Vagina (tissue), 2 donors: ENCODE measurements around the gene SPACA6. TPM values are rescaled to one million over a fixed set of nuclear protein-coding genes. Genes with fewer than 3 reads are reported as not detected.

Experiments used
- DNase-seq, 2 donors: peaks; one replicate each; pipeline ENCODE4 v3.0.0-alpha.2; 2017; ENCODE audit errors: extremely low spot score in 2 of 2
- H3K27ac ChIP-seq: fragments of 200-600 bp; sonication (generic); one replicate; pipeline ENCODE4 v1.5.1; 2019
- H3K27me3 ChIP-seq: fragments of 200-600 bp; sonication (generic); one replicate; pipeline ENCODE4 v1.5.1; 2019
- H3K36me3 ChIP-seq, 2 donors: fragments of 200-600 bp; sonication (generic); one replicate each; pipeline ENCODE4 v1.5.1; 2017 to 2019
- H3K4me1 ChIP-seq: fragments of 200-600 bp; sonication (generic); one replicate; pipeline ENCODE4 v1.5.1; 2019
- H3K4me3 ChIP-seq, 2 donors: fragments of 200-600 bp; sonication (generic); 1 replicate in 1 of 2; 2 replicates in 1 of 2; pipeline ENCODE4 v1.5.1; 2016 to 2019
- H3K9me3 ChIP-seq: fragments of 200-600 bp; sonication (generic); one replicate; pipeline ENCODE4 v1.5.1; 2019
- CTCF ChIP-seq, 3 experiments: fragments of 450-650 bp in 2 of 3; fragments of 200-600 bp in 1 of 3; sonication (generic) in 1 of 3; IDR thresholded peaks; one replicate each; pipeline ENCODE4 v1.5.1; 2017 to 2019; ENCODE audit warnings: antibody characterized with exemption in 3 of 3, mild to moderate bottlenecking in 2 of 3, moderate library complexity in 2 of 3
- POLR2A ChIP-seq, 2 donors: fragments of 450-650 bp; IDR thresholded peaks; one replicate each; pipeline ENCODE4 v1.6.1; 2017; ENCODE audit warnings: antibody characterized with exemption in 2 of 2, mild to moderate bottlenecking in 2 of 2, moderate library complexity in 2 of 2
- POLR2AphosphoS5 ChIP-seq, 2 donors: sonication (generic); formaldehyde crosslinking; IDR thresholded peaks; one replicate each; pipeline ENCODE4 v1.9.0; 2017; ENCODE audit warnings: antibody characterized with exemption in 2 of 2, mild to moderate bottlenecking in 2 of 2, low read depth in 1 of 2; ENCODE audit not compliant: insufficient read depth in 1 of 2
- intact Hi-C: fragments of 100-400 bp; cut with DNase I; formaldehyde crosslinking; loops from one replicate; pipeline ENCODE4 v1.15.1; 2023
- total RNA-seq: library from RNA; depleted of rRNA; stranded (reverse); fragments of >200 nt; gene quantifications from one replicate; pipeline ENCODE4 v1.2.3, GENCODE V29; 2016

The SPACA6 gene
- total RNA-seq, 1 donor from 2014 or later: 53.0 TPM

GRCh38 chr19:51703575-51704515 is 10.7 kb downstream of the SPACA6 start:
- Histone ChIP-seq H3K36me3 (peaks cover 0 to 11% of the 10 kb centered on the region in 2 donors), H3K27me3 (no peaks in the 10 kb centered on the region), H3K27ac (peak overlapping the region; percentile 94), H3K9me3 (no peaks in the 10 kb centered on the region), H3K4me1 (peaks cover 47% of the 10 kb centered on the region), H3K4me3 (peak overlapping the region; percentile 70 to 80)
- DNase-seq: peak in 1 of 2 donors; percentile 99
- TF ChIP-seq POLR2AphosphoS5 (IDR thresholded peaks at IDR 0.05; ENCODE audit: insufficient read depth in 1 of 2, low read depth in 1 of 2) (peak; percentile 34 to 91), POLR2A (IDR thresholded peaks at IDR 0.05) (peak in 1 of 2 donors; percentile 69), CTCF (IDR thresholded peaks at IDR 0.05) (peak; percentile 10 to 31 (median 16))
- intact Hi-C loops: loop anchor here (2.0 kb wide), 1 partner anchor 15 kb away; no protein-coding TSS in a partner anchor

- intact Hi-C loops: no loop called here
- H3K36me3 ChIP-seq: peaks cover 0 to 11% of the 10 kb centered on the region in 2 donors
- DNase-seq: no peak
Measured at GRCh38 chr19:51704626-51705025, 11.5 kb downstream of the SPACA6 start.

GRCh38 chr19:51706296-51706695 is 13.2 kb downstream of the SPACA6 start:
- Histone ChIP-seq H3K4me3 (no peak overlapping the region), H3K9me3 (no peaks in the 10 kb centered on the region), H3K4me1 (peaks cover 42% of the 10 kb centered on the region), H3K36me3 (peaks cover 0 to 11% of the 10 kb centered on the region in 2 donors), H3K27me3 (no peaks in the 10 kb centered on the region), H3K27ac (no peak overlapping the region)
- no peak for TF ChIP-seq POLR2AphosphoS5 (IDR thresholded peaks at IDR 0.05; ENCODE audit: insufficient read depth in 1 of 2, low read depth in 1 of 2)
- no peak for TF ChIP-seq CTCF (IDR thresholded peaks at IDR 0.05)
- TF ChIP-seq POLR2A (IDR thresholded peaks at IDR 0.05): no peak
- intact Hi-C loops: no loop called here
- DNase-seq: no peak

More at GRCh38 chr19:51704626-51705025, 11.5 kb downstream of the SPACA6 start:
- peaks cover 47% of the 10 kb centered on the region for H3K4me1 ChIP-seq
- H3K27me3 ChIP-seq: no peaks in the 10 kb centered on the region
- H3K27ac ChIP-seq: peak overlapping the region; percentile 94
- H3K4me3 ChIP-seq: peak overlapping the region; percentile 70 to 80
- no peaks in the 10 kb centered on the region for H3K9me3 ChIP-seq
- TF ChIP-seq CTCF (IDR thresholded peaks at IDR 0.05): no peak
- TF ChIP-seq POLR2A (IDR thresholded peaks at IDR 0.05): no peak
- no peak for TF ChIP-seq POLR2AphosphoS5 (IDR thresholded peaks at IDR 0.05; ENCODE audit: insufficient read depth in 1 of 2, low read depth in 1 of 2)

- Histone ChIP-seq H3K4me1 (peaks cover 37% of the 10 kb centered on the region), H3K27me3 (no peaks in the 10 kb centered on the region), H3K27ac (no peak overlapping the region), H3K9me3 (no peaks in the 10 kb centered on the region), H3K4me3 (no peak overlapping the region), H3K36me3 (peaks cover 0 to 11% of the 10 kb centered on the region in 2 donors)
- intact Hi-C loops: no loop called here
- no peak for DNase-seq
- TF ChIP-seq CTCF (IDR thresholded peaks at IDR 0.05) (no peak), POLR2A (IDR thresholded peaks at IDR 0.05) (no peak), POLR2AphosphoS5 (IDR thresholded peaks at IDR 0.05; ENCODE audit: insufficient read depth in 1 of 2, low read depth in 1 of 2) (no peak)
Measured at GRCh38 chr19:51706885-51707284, 13.8 kb downstream of the SPACA6 start.

GRCh38 chr19:51708811-51709210 is 15.7 kb downstream of the SPACA6 start:
- DNase-seq: no peak
- H3K9me3 ChIP-seq: no peaks in the 10 kb centered on the region
- no peak overlapping the region for H3K4me3 ChIP-seq
- H3K27me3 ChIP-seq: no peaks in the 10 kb centered on the region
- H3K27ac ChIP-seq: no peak overlapping the region
- peaks cover 19% of the 10 kb centered on the region for H3K4me1 ChIP-seq
- TF ChIP-seq POLR2AphosphoS5 (IDR thresholded peaks at IDR 0.05; ENCODE audit: insufficient read depth in 1 of 2, low read depth in 1 of 2): no peak
- no peak for TF ChIP-seq POLR2A (IDR thresholded peaks at IDR 0.05)
- TF ChIP-seq CTCF (IDR thresholded peaks at IDR 0.05): no peak
- peaks cover 0 to 11% of the 10 kb centered on the region in 2 donors for H3K36me3 ChIP-seq
- intact Hi-C loops: no loop called here
